Muscle of back (tissue), 11 donors: ENCODE measurements around the gene PCDHGA1. TPM values are rescaled to one million over a fixed set of nuclear protein-coding genes. Genes with fewer than 3 reads are reported as not detected.
"Not testable (repeated sequence)": the region's sequence is repeated elsewhere in the genome, so short reads cannot be mapped to it uniquely, and the experiment has no call there.

Experiments used
- DNase-seq, 3 donors: peaks; one replicate each; pipeline versions ENCODE4 v3.0.0 to v3.0.0-alpha.2; 2013
- polyA plus RNA-seq, 10 donors: library from polyadenylated mRNA; unstranded; fragments of 120-200 nt; gene quantifications; one replicate each; pipeline ENCODE4 v1.2.1, GENCODE V29; 2013; ENCODE audit not compliant: insufficient read length in 10 of 10

The PCDHGA1 gene
- polyA plus RNA-seq, 10 donors, result 0.38 to 0.64 (median 0.54) TPM

DNA sequence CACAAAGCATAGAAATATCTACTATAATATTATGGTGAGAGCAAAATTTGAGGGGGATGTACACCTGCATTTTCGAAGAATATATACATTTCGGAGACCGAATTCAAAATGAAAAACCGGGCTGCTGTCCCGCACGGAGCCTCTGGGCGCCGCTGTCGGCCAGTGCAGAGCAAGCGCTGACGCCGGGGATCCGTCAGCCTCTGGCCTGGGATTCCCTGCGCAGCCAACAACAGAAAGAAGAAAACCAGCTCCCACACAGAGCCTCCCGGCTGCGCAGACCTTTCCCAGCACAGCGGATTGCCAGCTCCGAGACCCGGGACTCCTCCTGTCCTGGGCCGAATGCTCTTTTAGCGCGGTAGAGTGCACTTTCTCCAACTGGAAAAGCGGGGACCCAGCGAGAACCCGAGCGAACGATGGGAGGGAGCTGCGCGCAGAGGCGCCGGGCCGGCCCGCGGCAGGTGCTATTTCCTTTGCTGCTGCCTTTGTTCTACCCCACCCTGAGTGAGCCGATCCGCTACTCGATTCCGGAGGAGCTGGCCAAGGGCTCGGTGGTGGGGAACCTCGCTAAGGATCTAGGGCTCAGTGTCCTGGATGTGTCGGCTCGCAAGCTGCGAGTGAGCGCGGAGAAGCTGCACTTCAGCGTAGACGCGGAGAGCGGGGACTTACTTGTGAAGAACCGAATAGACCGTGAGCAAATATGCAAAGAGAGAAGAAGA is 77.6 kb downstream of the PCDHGA1 start, which contains the start of gene PCDHGB6:
TSS of gene PCDHGB6 (plus strand) at position 232 of the 716 bp plus-strand sequence. CDS start at position 414, 182 bp downstream.
- DNase-seq, result peak in 1 of 3 donors; percentile 57

DNA sequence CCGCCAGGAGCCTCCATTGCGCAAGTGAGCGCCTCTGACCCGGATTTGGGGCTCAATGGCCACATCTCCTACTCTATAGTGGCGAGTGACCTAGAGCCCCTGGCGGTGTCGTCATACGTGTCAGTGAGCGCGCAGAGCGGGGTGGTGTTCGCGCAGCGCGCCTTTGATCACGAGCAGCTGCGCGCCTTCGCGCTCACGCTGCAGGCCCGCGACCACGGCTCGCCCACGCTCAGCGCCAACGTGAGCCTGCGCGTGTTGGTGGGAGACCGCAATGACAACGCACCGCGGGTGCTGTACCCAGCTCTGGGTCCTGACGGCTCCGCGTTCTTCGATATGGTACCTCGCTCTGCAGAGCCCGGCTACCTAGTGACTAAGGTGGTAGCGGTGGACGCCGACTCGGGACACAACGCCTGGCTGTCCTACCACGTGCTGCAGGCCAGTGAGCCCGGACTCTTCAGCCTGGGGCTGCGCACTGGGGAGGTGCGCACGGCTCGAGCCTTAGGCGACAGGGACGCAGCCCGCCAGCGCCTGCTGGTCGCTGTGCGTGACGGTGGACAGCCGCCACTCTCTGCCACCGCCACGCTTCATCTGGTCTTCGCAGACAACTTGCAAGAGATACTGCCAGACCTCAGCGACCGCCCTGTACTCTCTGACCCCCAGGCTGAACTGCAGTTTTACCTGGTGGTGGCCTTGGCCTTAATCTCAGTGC is 79.4 kb downstream of the PCDHGA1 start:
- DNase-seq, result no peak

DNA sequence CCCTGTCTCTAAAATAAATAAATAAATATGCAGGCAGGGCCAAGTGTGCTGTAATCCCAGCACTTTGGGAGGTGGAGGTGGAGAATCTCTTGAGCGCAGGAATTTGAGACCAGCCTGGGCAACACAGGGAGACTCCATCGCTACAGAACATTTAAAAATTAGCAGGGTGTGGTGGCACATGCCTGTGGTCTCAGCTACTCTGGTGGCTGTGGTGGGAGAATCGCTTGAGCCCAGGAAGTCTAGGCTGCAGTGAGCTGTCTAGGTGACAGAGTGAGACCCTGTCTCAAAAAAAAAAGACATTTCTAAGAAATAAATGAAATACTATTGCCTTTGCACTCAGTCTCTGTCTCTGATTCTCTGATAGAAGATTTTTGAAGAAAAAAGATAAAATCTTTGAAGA is 81.3 kb downstream of the PCDHGA1 start:
- DNase-seq, result no peak

DNA sequence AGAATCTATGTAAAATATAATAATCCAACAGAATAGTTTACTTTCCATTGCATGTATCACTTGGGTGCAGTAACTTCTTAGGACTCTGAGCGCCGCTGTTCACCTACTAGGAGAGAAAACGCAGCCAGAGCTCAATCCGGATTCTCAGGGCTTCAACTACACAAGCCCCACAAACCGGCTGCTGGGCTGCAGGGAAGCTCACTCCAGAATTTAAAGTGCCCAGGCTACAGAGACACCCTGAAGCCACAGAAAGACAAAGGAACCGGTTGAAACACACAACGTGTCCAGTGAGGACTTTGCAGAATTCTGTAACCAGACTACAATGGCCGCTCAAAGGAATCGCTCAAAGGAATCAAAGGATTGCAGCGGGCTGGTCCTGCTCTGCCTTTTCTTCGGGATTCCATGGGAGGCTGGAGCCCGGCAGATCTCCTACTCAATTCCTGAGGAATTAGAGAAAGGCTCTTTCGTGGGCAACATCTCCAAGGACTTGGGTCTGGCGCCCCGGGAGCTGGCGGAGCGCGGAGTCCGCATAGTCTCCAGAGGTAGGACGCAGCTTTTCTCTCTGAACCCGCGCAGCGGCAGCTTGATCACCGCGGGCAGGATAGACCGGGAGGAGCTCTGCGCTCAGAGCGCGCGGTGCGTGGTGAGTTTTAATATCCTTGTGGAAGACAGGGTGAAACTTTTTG is 82.7 kb downstream of the PCDHGA1 start, which contains the start of gene PCDHGA10:
TSS of gene PCDHGA10 (plus strand) at position 134 of the 686 bp plus-strand sequence. CDS start at position 323, 189 bp downstream.
- DNase-seq, result peak in 2 of 3 donors; percentile 34 to 47

DNA sequence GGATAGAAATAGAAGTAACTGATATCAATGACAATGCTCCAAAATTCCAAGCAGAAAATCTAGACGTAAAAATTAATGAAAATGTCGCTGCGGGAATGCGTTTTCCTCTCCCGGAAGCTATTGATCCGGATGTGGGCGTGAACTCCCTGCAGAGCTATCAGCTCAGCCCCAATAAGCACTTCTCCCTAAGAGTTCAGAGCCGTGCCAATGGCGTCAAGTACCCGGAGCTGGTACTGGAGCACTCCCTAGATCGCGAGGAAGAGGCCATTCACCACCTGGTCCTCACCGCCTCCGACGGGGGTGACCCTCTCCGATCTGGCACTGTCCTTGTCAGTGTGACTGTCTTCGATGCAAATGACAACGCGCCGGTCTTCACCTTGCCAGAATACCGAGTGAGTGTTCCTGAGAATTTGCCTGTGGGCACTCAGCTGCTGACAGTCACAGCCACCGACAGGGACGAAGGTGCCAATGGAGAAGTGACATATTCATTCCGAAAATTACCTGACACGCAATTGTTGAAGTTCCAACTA is 83.3 kb downstream of the PCDHGA1 start:
- no peak for DNase-seq

DNA sequence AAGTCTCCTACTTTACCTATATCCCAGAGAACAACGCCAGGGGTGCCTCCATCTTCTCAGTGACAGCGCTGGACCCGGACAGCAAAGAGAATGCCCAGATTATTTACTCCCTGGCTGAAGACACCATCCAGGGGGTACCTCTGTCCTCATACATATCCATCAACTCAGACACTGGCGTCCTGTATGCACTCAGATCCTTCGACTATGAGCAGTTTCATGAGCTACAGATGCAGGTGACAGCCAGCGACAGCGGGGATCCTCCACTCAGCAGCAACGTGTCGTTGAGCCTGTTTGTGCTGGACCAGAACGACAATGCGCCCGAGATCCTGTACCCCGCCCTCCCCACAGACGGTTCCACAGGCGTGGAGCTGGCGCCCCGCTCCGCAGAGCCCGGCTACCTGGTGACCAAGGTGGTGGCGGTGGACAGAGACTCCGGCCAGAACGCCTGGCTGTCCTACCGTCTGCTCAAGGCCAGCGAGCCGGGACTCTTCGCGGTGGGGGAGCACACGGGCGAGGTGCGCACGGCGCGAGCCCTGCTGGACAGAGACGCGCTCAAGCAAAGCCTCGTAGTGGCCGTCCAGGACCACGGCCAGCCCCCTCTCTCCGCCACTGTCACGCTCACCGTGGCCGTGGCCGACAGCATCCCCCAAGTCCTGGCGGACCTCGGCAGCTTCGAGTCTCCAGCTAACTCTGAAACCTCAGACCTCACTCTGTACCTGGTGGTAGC is 84.4 kb downstream of the PCDHGA1 start:
- not testable (repeated sequence) for DNase-seq

DNA sequence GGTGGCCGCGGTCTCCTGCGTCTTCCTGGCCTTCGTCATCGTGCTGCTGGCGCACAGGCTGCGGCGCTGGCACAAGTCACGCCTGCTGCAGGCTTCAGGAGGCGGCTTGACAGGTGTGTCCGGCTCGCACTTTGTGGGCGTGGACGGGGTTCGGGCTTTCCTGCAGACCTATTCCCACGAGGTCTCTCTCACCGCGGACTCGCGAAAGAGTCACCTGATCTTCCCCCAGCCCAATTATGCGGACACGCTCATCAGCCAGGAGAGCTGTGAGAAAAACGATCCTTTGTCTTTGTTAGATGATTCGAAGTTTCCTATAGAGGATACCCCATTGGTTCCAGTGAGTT is 84.9 kb downstream of the PCDHGA1 start:
- not testable (repeated sequence) for DNase-seq

DNA sequence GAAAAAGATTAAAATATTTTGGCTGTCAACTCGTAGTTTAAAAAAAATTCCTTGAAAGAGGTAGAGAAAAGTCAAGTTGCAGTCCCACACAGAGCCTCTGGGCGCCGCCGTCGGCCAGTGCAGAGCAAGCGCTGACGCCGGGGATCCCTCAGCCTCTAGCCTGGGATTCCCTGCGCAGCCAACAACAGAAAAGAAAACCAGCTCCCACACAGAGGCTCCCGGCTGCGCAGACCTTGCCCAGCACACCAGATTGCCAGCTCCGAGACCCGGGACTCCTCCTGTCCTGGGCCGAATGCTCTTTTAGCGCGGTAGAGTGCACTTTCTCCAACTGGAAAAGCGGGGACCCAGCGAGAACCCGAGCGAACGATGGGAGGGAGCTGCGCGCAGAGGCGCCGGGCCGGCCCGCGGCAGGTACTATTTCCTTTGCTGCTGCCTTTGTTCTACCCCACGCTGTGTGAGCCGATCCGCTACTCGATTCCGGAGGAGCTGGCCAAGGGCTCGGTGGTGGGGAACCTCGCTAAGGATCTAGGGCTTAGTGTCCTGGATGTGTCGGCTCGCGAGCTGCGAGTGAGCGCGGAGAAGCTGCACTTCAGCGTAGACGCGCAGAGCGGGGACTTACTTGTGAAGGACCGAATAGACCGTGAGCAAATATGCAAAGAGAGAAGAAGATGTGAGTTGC is 87.3 kb downstream of the PCDHGA1 start, which contains the start of gene PCDHGB7:
TSS of gene PCDHGB7 (plus strand) at position 184 of the 679 bp plus-strand sequence. CDS start at position 367, 183 bp downstream.
- peak; percentile 46 to 72 (median 69) for DNase-seq

DNA sequence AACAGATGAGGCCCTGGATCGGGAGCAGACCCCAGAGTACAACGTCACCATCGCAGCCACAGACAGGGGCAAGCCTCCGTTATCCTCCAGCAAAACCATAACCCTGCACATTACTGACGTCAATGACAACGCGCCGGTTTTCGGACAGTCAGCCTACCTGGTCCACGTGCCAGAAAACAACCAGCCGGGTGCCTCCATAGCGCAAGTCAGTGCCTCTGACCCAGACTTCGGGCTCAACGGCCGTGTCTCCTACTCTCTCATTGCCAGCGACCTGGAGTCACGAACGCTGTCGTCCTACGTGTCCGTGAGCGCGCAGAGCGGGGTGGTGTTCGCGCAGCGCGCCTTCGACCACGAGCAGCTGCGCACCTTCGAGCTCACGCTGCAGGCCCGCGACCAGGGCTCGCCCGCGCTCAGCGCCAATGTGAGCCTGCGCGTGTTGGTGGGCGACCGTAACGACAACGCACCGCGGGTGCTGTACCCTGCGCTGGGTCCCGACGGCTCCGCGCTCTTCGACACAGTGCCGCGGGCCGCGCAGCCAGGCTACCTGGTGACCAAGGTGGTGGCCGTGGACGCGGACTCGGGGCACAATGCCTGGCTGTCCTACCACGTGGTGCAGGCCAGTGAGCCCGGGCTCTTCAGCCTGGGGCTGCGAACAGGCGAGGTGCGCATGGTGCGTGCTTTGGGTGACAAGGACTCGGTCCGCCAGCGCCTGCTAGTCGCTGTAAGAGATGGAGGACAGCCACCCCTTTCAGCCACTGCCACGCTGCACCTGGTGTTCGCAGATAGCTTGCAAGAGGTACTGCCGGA is 89.0 kb downstream of the PCDHGA1 start:
- no peak for DNase-seq

DNA sequence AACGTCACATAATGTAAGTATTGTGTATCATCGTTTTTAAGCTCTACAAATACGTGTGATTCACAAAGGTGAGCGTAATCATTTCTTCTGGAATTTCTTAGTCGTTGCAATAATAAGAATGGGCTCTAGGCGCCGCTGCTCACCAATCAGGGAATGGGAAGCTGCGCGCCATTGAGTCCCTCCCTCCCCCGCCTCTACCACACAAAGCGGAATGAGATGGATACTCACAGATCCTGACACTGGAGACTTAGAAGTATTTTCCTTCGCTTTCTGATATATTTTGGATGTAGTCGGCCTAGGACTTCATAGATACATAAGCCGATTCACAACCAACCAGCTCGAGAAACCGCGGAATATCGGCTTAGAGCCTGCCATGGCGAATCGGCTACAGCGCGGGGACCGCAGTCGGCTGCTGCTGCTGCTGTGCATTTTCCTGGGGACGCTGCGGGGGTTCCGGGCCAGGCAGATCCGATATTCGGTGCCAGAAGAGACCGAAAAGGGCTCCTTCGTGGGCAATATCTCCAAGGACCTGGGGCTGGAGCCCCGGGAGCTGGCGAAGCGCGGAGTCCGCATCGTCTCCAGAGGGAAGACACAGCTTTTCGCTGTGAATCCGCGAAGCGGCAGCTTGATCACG is 90.7 kb downstream of the PCDHGA1 start, which contains the start of gene PCDHGA11:
TSS of gene PCDHGA11 (plus strand) at position 197 of the 634 bp plus-strand sequence. CDS start at position 374, 177 bp downstream.
- DNase-seq, result peak in 2 of 3 donors; percentile 44

DNA sequence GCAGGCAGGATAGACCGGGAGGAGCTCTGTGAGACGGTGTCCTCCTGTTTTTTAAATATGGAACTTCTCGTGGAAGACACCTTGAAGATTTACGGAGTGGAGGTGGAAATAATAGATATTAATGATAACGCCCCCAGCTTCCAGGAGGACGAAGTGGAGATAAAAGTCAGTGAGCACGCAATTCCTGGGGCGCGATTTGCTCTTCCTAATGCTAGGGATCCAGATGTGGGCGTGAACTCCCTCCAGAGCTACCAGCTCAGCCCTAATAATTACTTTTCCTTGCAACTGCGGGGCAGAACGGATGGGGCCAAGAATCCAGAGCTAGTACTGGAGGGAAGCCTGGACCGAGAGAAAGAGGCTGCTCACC is 91.2 kb downstream of the PCDHGA1 start:
- no peak for DNase-seq

DNA sequence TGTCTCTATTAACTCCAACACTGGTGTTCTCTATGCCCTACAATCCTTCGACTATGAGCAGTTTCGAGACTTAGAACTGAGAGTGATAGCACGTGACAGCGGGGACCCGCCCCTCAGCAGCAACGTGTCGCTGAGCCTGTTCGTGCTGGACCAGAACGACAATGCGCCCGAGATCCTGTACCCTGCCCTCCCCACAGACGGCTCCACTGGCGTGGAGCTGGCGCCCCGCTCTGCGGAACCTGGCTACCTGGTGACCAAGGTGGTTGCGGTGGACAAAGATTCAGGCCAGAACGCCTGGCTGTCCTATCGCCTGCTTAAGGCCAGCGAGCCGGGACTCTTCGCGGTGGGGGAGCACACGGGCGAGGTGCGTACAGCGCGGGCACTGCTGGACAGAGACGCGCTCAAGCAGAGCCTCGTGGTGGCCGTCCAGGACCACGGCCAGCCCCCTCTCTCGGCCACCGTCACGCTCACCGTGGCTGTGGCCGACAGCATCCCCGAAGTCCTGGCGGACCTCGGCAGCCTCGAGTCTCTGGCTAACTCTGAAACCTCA is 92.5 kb downstream of the PCDHGA1 start:
- no peak for DNase-seq

DNA sequence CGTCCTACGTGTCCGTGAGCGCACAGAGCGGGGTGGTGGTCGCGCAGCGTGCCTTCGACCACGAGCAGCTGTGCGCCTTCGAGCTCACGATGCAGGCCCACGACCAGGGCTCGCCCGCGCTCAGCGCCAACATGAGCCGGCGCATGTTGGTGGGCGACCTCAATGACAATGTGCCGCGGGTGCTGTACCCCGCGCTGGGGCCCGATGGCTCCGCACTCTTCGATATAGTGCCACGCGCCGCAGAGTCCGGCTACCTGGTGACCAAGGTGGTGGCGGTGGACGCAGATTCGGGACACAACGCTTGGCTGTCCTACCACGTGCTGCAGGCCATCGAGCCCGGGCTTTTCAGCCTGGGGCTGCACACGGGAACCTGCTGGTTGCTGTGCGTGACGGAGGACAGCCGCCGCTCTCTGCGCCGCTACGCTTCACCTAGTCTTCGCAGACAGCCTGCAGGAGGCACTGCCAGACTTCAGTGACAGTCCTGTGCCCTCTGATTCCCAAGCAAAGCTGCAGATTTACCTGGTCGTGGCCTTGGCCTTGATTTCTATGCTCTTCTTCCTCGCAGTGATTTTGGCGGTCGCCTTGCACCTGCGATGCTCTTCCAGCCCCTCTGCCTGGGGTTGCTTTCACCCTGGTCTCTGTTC is 97.6 kb downstream of the PCDHGA1 start:
- DNase-seq, result no peak

DNA sequence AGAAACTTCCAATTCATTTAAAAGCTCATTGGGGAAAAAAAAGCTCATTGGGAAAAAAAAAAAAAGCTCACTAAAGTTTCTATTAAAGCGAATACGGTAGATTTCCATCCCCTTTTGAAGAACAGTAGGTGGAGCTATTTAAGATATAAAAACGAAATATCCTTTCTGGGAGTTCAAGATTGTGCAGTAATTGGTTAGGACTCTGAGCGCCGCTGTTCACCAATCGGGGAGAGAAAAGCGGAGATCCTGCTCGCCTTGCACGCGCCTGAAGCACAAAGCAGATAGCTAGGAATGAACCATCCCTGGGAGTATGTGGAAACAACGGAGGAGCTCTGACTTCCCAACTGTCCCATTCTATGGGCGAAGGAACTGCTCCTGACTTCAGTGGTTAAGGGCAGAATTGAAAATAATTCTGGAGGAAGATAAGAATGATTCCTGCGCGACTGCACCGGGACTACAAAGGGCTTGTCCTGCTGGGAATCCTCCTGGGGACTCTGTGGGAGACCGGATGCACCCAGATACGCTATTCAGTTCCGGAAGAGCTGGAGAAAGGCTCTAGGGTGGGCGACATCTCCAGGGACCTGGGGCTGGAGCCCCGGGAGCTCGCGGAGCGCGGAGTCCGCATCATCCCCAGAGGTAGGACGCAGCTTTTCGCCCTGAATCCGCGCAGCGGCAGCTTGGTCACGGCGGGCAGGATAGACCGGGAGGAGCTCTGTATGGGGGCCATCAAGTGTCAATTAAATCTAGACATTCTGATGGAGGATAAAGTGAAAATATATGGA is 100.2 kb downstream of the PCDHGA1 start, which contains the start of gene PCDHGA12:
TSS of gene PCDHGA12 (plus strand) at position 176 of the 782 bp plus-strand sequence. CDS start at position 429, 253 bp downstream.
- DNase-seq, result peak; percentile 12 to 84 (median 48)

DNA sequence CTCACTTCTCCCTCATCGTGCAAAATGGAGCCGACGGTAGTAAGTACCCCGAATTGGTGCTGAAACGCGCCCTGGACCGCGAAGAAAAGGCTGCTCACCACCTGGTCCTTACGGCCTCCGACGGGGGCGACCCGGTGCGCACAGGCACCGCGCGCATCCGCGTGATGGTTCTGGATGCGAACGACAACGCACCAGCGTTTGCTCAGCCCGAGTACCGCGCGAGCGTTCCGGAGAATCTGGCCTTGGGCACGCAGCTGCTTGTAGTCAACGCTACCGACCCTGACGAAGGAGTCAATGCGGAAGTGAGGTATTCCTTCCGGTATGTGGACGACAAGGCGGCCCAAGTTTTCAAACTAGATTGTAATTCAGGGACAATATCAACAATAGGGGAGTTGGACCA is 101.0 kb downstream of the PCDHGA1 start:
- DNase-seq, result no peak

DNA sequence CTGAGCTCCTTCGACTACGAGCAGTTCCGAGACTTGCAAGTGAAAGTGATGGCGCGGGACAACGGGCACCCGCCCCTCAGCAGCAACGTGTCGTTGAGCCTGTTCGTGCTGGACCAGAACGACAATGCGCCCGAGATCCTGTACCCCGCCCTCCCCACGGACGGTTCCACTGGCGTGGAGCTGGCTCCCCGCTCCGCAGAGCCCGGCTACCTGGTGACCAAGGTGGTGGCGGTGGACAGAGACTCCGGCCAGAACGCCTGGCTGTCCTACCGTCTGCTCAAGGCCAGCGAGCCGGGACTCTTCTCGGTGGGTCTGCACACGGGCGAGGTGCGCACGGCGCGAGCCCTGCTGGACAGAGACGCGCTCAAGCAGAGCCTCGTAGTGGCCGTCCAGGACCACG is 102.0 kb downstream of the PCDHGA1 start:
- not testable (repeated sequence) for DNase-seq

DNA sequence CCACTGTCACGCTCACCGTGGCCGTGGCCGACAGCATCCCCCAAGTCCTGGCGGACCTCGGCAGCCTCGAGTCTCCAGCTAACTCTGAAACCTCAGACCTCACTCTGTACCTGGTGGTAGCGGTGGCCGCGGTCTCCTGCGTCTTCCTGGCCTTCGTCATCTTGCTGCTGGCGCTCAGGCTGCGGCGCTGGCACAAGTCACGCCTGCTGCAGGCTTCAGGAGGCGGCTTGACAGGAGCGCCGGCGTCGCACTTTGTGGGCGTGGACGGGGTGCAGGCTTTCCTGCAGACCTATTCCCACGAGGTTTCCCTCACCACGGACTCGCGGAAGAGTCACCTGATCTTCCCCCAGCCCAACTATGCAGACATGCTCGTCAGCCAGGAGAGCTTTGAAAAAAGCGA is 102.4 kb downstream of the PCDHGA1 start:
- not testable (repeated sequence) for DNase-seq
